HG03139 (cell line): Measurements from ENCODE around the gene MOB2.
A peak's percentile ranks its signal among the peaks of the same experiment; 100 is the strongest.

ENCODE experiments used
- ATAC-seq: cut with Tn5 transposase; IDR thresholded peaks from one replicate; pipeline ENCODE4 v1.9.1; 2021; ENCODE audit not compliant: unreplicated experiment

Gene MOB2, protein sequence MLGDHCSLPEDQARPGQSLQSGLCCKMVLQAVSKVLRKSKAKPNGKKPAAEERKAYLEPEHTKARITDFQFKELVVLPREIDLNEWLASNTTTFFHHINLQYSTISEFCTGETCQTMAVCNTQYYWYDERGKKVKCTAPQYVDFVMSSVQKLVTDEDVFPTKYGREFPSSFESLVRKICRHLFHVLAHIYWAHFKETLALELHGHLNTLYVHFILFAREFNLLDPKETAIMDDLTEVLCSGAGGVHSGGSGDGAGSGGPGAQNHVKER

DNA sequence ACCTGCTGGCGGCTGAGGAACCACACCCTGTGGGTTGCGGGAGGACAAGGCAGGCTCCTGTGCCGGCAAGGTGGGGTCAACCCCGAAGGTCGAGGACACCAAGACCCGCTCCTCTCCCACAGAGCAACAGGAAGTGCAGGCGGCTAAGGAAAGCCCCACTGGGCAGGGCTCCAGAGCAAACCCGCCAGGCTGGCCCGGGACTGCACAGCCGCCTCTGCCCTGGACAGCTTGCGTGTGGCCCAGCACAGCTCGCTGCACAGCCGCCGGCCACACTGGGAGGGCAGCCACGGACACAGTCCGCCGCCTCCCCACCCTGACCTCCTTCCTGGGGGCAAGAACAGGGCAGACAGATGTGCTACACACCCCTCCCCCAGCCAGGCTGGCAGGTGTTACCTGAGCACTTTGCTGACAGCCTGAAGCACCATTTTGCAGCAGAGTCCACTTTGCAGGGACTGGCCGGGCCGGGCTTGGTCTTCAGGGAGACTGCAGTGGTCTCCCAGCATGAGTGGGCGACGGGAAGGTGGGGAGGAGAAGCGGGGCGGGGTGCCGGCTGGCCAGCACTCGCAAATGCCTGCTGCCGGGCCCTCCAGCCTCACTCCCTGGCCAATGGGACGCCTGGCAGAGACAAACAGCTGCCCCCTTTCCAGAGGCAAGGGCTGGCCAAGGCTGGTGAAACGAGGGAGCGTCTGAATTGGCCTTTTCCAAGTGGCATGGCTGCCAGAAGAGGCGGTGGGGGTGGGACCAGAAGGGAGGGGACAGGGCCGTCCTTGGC, at the start of gene MOB2:
MOB2 (minus strand) TSS at position 726 of the 772 bp plus-strand sequence; CDS start at position 503, 223 bp downstream.
- ATAC-seq = no peak

DNA sequence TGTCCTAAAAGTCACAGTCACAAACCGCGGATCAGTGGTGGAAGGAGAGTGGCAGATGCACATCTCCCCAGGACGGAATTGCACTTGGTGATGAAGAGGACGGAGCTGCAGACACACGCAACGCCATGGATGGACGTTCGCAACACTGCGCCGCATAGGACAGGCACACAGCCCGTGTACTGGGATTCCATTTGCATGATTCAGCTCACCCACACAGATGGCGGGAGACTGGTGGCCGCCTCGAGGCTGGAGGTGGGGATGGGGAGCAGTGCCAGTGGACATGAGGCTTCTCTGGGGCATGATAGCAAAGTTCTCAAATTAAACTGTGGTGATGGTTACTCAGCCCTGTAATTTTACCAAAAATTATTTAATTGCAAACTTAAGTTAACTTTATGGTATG, 48.1 kb upstream of the MOB2 start:
- ATAC-seq = no peak

DNA sequence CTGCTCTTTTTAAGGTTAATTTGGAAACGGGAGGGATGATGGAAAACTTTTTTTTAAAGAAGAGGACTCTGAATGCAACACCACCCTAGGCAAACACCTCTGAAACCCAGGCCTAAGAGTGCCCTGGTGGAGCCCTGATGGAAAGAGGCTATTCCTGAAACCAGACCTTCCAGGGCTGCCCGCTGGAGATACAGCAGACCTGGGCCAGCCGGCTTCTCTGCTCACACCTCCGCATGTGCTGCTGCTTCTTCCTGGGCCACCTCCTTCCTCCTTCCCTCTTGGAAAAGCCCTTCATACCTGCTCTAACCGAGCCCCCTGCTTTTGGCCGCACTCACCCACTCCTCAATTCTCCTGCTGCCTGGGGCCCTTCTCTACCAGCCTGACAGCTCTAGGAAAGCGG, 47.6 kb upstream of the MOB2 start:
- no peak for ATAC-seq

DNA sequence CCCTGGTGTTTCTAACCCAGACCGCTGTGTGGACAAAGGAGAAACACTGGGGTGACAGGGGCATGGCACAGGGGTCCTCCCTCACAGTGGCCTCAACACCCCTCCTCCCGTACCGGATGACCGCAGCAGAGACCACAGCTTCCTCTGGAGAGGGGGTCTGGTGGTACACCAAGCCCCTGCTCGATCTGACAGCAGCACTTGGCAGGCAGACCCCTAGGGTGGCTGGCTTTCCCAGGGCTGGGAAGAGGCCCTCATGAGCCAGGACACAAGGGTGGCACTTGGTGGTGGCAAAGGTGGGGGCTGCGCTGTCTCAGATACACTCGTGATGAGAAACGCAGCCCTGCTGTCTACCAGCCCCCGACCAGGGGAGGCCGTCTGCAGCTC, 46.8 kb upstream of the MOB2 start:
- ATAC-seq = no peak

DNA sequence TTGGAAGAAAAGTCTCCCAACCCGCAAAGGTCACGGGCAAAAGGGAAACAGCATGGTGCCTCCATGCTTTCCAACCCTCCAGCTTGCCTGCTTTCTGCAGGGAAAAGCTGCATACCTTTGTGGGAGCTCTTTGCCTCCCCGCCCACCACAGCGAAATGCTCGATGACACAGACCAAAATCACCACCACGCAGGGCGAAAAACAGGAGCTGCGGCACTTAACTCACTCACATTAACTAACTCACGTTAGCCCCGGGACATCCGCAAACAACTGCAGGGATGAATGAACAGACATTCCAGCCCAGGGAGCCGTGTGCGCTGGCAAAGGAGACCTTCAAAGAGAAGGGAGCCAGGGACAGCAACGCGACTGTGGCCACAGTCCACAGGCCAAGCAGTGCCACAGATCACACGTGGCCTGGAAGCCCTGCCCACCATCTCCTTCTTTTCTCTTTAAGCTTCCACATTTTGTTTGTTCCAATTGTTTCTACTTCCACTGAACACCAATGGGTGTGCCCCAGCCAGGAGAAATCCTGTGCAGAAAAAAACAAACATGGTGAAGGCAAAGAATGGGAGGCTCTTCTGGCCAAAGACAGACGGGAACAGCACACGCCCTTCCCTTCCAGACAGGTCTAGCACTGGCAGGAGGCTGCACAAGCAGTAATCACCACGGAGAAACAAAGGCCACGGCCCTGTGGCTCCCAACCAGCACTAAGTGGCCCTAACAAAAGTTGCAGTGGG, 46.2 kb upstream of the MOB2 start:
- no peak for ATAC-seq

DNA sequence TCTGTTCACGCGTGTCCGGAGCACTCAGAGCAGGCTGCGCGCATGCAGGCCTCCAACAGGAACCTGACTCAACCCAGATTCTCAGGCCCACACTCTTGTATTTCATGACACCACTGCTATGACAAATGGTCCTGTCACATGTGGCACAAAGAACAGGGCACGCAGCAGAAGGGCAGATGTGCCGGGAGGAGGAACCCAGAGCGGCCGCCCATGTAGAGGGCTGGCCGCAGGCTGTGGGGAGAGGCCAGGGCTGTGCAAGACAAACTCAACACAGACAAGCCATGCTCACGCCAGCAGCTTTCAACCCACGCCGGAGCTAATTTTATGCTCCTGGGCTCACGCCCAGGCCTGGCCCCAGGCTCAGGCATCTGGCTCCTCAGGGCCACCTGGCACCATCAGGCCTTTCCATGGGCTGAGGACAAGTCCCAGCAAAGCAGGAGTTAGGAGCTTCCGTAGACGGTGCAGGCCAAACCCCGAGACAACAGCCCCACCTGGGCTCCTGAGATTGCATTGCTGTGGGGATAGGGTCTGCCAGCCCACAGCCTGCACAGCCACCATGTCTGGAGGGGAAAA, 45.5 kb upstream of the MOB2 start:
- no peak for ATAC-seq

DNA sequence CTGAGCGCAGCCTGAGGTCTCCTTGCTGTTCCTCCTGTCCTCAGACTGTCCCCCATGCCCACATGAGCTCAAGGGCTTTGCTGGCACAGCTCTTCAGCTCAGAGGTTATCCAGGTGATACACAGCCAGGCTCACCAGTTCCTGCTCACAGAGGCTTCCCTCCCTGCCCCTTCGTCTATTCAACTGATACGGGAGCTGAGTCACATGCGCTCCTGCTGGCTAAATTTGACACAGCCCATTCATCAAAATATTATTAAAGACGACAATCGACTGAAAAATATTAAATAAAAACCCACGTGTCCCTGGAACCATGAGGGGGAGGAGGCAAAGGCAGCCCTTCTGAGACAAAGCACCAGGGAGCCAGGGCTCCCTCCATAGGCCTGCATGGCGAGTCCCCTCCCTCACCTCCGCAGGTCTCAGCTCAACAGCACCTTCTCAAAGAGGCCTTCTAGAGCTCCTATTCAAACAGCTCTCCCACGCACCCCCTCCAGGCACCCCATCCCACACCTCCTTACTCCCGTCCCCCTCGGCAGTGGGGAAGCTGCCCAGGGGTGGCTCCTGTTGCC, 45.0 kb upstream of the MOB2 start:
- no peak for ATAC-seq

DNA sequence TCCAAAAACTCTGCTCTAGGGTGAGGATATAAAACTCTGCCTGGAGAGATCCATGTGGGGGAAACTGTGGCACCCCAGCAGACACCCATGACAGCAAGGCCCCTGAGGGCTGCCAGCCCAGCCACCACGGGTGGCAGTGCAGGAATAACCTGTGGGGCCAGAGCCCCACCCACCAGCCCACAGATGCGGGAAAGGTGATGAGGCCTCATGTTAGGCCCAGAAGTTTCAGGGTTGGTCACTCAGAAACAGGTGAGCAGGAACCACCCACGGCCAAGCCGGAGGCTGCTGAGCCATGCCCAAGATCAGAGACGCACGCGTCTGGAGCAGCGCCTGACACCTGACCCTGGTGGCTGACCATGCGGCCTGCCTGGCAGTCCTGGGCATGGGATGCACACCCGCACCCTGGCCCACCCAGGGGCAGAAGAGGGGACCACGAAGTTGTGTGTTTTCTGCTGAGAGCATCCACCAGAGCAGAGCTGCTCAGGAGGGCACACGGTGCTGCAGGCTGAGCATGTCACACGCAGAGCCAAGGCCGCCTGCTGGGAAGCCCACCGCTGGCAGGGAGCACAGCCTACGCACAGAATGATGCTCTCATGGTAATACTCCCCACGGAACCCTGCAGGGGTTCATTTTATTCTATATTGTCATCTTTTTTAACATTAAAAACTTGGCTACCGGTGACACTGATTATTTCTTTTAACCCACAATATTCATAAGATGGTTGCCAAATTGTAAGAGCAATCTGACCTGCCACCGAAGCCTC, 44.3 kb upstream of the MOB2 start:
- no peak for ATAC-seq

DNA sequence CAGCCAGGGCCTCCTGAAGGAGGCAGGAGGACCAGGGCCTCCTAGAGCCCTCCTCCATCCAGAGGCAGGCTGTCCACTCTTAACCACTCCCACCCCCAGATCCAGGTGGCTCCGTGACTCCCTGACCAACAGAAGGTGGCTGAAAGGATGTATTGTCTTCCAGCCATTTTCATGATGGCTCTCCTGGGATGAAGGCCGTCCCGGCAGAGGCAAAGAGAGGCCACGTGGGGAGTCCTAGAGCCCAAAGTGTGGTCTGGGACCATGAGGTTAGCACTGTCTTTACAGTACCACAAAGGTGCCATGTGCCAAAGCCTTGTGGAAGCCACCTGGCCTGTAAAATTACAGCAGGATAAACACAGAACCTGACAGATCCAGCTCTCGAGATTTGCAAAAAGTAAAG, 43.2 kb upstream of the MOB2 start:
- ATAC-seq = no peak

DNA sequence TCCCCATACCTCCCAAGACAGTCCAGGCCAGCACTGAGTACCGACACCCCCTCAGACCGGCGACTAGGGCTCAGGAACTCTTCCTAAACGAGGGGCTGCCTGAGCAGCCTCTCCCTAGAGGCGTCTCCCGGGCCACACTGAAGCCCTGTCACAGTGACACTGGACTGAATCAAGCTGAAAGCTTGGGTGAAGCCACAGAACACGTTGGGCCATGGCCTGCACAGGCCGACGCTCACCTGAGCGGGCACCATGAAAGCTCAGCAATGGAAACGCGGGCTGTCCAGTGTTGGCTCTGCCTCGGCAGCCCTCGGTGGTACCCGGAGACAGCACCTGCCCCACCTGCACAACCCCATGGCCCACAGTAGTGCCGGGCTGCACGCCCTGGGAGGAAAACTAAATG, 42.7 kb upstream of the MOB2 start:
- ATAC-seq = no peak

DNA sequence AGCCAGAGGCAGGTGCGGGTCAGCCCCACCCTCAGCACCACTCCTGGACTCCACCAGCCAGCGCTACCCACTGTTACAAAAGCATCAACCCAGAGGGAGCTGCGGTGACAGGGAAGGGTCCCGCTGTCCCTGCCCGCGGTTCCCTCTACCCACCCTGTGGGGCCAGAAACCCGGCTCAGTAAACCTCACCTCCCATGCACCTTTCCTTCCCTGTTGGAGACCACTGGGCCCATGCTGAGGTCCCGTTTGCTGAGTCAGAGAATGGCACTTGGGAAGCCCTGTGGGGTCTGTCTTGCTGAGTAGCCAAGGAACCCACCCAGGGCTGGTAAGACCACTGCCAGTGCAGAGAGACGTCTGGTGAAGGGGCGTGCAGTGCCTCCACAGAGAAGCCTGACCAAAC, 42.1 kb upstream of the MOB2 start:
- no peak for ATAC-seq

DNA sequence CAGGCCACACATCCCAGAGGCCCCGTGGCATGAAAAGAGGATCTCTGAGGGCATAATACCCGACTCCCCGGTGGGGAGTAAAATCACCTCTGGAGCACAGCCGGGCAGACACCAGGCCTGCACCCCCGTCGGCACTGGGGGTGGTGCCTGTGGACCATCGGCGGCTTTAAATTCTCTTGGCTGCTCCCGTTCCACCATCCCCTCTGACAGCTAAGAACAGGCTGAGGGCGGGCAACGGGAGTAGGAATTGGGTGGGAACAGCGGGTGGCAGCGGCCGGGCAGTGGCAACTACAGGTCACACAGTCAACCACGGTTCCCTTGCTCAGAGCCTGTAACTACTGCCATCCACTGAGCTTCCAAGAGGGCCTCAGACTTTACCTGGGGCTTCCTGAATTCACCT, 40.2 kb upstream of the MOB2 start:
- ATAC-seq = no peak

DNA sequence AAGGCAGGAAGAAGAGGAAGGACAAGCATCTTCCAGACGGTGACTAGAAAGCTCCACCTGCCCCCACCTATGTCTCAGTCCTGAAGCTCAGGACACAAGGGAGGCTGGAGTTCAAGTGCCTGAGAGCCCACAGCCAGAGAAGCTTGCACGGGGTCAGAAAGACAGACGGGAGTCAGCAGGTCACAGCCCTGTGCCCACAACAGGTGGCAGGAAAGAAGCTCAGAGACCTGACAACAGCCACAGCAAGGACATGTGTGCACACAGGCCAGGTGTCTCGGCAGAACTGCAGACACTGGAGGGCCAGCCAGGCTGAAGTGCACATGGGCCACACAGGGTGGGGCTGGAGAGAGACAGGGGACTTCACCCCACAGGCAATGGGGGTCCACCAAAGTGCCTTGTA, 37.2 kb upstream of the MOB2 start:
- ATAC-seq = no peak

DNA sequence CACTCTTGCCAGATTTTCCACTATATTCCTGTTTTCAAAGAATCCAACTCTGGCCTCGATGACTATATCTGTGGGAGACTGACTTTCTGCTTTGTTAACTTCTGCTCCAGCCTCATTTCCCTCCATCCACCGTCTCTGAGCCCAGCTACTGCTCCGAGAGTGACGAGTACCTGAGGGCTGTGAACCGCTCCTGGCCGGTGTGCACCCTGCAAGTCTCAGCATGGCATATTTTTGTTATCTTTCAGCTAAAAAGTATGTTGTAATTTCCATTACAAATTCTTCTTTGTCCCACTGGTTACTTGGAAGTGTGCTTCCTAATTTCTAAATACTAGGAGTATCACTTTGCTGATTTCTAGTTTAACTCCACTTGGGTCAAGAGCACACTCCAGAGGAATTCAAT, 36.5 kb upstream of the MOB2 start:
- ATAC-seq = no peak

DNA sequence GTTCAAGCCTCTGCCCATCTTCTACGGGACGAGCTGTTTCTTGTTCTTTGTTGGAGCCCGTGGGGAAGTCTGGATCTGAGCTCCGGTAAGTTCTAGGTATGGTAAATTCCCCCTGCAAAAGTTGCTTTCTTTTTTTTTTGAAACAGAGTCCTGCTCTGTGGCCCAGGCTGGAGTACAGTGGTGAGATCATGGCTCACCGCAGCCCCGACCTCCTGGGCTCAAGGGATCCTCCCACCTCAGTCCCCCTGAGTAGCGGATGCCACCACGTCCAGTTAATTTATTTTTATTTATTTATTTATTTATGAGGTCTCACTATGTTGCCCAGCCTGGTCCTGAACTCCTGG, 35.5 kb upstream of the MOB2 start:
- ATAC-seq = no peak

DNA sequence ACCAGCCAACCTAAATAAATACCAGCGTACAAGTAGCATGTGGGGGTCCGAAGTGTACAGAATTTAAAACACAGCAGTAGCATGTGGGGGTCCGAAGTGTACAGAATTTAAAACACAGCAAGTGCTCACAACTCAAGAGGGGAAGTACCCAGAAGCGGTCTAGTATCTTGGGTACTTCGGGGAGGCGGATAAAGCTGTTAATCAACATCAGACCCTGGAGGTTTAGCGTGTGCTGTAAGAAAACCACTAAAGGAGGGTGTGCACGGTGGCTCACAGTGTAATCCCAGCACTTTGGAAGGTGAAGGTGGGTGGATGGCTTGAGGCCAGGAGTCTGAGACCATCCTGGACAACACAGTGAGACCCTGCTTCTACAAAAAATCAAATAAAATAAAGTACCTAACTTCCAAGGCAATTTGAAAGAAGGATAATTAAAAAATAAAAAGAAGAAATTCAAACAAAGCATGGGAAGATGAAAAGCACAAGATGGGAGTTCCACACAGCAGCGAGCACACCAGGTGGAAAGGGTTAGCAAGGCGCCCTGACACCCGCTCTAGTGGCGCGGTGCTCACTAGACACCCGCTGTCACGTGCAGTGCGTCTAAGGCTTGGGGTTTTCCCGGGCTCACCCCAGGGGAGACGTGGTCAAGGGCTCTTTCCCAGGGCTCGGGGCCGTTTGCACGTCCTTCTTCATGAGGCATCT, 35.0 kb upstream of the MOB2 start:
- ATAC-seq = peak; percentile 74

DNA sequence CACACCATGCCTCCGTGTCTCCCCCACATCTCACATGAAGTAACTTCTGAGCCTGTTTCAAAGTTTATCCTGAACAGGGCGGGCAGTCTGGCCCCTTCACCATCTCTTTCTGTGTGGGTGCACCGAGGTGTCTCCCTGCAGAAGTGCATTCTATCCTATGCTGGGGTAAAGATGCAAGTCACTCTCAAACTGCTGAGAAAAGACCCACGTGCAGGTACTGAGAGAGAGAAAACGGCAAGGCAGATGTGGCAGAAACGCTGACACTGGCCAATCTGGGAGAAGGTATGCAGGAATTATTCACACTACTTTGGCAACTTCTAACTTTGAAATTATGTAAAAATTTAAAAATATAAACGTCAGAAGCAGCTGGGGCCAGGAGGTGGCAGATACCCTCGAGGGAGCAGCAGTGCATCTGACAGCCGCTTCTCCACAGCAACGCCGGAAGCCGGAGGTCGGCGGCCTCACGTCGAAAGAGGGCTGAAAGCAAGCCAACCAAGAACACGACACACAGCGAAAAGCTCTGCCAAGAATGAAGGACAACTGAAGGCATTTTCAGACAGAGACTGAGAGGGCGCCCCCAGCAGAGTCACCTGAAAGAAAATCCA, 34.2 kb upstream of the MOB2 start:
- ATAC-seq = no peak

DNA sequence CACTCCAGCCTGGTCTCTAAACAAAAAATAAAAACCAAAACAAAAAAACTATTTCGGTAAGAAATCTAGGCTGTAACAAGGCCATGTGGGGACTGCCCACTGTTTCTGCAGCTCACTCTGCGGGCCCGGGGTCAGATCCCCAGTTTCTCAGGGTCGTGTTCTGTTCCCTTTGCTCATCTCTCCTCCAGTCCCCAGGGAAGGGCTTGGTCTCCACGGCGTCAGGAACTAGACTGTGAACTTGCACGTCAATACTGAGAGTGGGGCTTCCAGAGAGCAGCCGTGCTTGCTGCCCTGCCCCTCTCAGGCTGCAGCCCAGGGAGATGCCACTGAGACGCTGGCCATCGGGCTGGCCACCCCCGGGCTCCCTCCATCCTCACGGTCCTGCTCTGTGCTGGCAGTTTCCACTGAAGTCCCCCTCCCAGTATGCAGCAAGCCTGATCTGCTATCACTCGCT, 33.7 kb upstream of the MOB2 start:
- ATAC-seq = no peak
